ENCODE results near the gene TMCC3.
"Not testable (repeated sequence)": the region's sequence is repeated elsewhere in the genome, so short reads cannot be mapped to it uniquely, and the experiment has no call there.

TMCC3 gene

DNA sequence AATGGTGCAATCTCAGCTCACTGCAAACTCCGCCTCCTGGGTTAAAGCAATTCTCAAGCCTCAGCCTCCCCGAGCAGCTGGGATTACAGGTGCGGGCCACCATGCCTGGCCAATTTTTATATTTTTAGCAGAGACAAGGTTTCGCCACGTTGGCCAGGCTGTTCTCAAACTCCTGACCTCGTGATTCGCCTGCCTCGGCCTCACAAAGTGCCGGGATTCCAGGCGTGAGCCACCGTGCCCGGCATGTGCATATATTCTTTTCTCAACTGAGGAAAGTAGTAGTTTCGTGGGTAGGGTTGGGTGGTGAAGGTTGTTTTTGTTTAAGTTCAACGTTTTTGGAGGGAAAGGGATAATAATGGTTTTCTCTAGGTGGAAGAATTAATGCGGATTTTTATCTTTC, 96.5 kb downstream of the TMCC3 start:
- ChIA-PET CTCF (no interaction called here), POLR2A (no interaction called here)

GRCh38 chr12:94553130-94553519, 97.2 kb downstream of the TMCC3 start:
- TF ChIP-seq CTCF (IDR thresholded peaks at IDR 0.05; ENCODE audit: control extremely low read depth, extremely low read depth, low read depth, missing control alignments), result no peak
- no peak for DNase-seq (ENCODE audit: extremely low spot score)
- ChIA-PET POLR2A (no interaction called here), CTCF (no interaction called here)

More for the DNA sequence above, 96.5 kb downstream of the TMCC3 start:
- no peak for DNase-seq (ENCODE audit: extremely low spot score)
- no peak for TF ChIP-seq CTCF (IDR thresholded peaks at IDR 0.05; ENCODE audit: control extremely low read depth, extremely low read depth, low read depth, missing control alignments)

DNA sequence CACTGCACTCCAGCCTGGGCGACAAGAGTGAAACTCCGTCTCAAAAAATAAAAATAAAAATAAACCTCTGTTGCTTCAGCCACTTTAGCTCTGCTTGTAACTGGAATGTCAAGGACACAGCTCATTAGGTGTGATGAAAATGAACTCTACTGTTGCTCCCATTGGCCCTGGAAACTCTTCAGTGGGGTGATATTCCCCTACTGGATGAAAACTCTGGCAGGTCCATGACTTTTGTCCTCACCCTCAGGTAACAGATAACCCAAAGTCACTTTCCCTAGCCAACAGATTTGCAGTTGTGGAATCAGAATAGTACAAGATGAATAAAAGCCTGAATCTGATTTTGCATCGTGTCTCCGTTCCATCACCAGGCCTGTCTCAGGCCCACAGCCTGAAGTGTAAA, 98.5 kb downstream of the TMCC3 start:
- DNase-seq (ENCODE audit: extremely low spot score), result no peak
- ChIA-PET POLR2A (no interaction called here), CTCF (interaction anchor here (1.1 kb wide), 1 partner anchor 9 kb away, joined by 3 read pairs; no protein-coding TSS in a partner anchor)
- TF ChIP-seq CTCF (IDR thresholded peaks at IDR 0.05; ENCODE audit: control extremely low read depth, extremely low read depth, low read depth, missing control alignments), result no peak

- no peak for DNase-seq (ENCODE audit: extremely low spot score)
- TF ChIP-seq CTCF (IDR thresholded peaks at IDR 0.05; ENCODE audit: control extremely low read depth, extremely low read depth, low read depth, missing control alignments), result no peak
- POLR2A ChIA-PET, result no interaction called here
- CTCF ChIA-PET, result interaction anchor here (1.1 kb wide), 1 partner anchor 10 kb away, joined by 3 read pairs; no protein-coding TSS in a partner anchor
Observed at GRCh38 chr12:94550964-94551363, 99.4 kb downstream of the TMCC3 start.

DNA sequence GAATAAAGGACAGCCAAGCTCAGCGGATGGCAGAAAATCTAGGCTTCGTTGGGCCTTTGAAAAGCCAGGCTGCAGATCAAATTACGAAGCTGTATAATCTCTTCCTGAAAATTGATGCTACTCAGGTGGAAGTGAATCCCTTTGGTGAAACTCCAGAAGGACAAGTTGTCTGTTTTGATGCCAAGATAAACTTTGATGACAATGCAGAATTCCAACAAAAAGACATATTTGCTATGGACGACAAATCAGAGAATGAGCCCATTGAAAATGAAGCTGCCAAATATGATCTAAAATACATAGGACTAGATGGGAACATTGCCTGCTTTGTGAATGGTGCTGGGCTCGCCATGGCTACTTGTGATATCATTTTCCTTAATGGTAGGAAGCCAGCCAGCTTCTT, 101.5 kb downstream of the TMCC3 start:
- CTCF ChIA-PET, result interaction anchor here (1.0 to 2.7 kb wide), 5 partner anchors 9 to 448 kb away, joined by 3 to 10 read pairs (median 5); no protein-coding TSS in a partner anchor
- POLR2A ChIA-PET; DNase-seq (ENCODE audit: extremely low spot score): not testable (repeated sequence)

GRCh38 chr12:94545935-94546771, 104.2 kb downstream of the TMCC3 start:
- peak; percentile 60 for DNase-seq (ENCODE audit: extremely low spot score)
- TF ChIP-seq CTCF (IDR thresholded peaks at IDR 0.05; ENCODE audit: control extremely low read depth, extremely low read depth, low read depth, missing control alignments), result peak; percentile 57
- ChIA-PET POLR2A (no interaction called here), CTCF (interaction anchor here (0.6 to 2.2 kb wide), 14 partner anchors 11 to 987 kb away, joined by 3 to 7 read pairs (median 3); no protein-coding TSS in a partner anchor)

DNA sequence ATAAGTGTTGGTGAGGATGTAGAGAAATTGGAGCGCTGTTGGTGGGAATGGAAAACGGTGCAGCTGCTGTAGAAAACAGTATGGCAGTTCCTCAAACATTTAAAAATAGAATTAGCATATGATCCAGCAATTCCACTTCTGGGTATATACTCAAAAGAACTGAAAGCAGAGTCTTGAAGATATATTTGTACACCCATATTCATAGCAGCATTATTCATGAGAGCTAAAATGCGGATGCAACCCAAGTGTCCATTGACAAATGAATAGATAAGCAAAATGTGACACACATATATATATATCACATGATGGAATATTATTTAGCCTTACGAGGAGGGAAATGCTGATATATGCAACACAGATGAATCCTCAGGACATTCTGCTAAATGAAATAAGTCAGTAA, 106.0 kb downstream of the TMCC3 start:
- ChIA-PET CTCF (interaction anchor here (1.1 to 1.8 kb wide), 3 partner anchors 10 to 410 kb away, joined by 3 to 7 read pairs (median 3); no protein-coding TSS in a partner anchor), POLR2A (no interaction called here)
- TF ChIP-seq CTCF (IDR thresholded peaks at IDR 0.05; ENCODE audit: control extremely low read depth, extremely low read depth, low read depth, missing control alignments), result no peak
- DNase-seq (ENCODE audit: extremely low spot score), result no peak

Measured in GM10248 (cell line).